ENCODE results near the gene TEPSIN.

Gene TEPSIN

DNA sequence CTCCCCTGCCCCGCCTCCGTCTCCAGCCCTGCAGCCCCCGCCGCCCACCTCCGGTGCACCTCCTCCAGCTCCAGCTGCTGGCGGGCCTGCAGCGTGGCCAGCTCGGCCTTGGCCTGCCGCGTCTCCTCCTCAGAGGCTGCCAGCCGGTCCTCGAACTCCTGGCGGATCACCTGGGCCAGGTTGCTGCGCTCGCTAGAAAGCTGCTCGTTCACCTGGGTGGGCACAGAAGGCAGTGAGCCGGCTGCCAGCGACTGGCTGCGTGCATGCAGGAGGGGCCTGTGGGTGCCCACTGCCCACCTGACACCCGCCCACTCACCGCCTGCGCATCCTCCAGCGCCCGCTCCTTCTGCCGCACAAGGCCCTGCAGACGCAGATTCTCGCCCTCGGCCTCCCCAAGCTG lies 48.3 kb downstream of the TEPSIN start:
- no peak overlapping the region for H3K4me3 ChIP-seq (ENCODE audit: low read depth, low read length)
- no peak for DNase-seq (ENCODE audit: low read depth)
- TF ChIP-seq, protein P1, sequence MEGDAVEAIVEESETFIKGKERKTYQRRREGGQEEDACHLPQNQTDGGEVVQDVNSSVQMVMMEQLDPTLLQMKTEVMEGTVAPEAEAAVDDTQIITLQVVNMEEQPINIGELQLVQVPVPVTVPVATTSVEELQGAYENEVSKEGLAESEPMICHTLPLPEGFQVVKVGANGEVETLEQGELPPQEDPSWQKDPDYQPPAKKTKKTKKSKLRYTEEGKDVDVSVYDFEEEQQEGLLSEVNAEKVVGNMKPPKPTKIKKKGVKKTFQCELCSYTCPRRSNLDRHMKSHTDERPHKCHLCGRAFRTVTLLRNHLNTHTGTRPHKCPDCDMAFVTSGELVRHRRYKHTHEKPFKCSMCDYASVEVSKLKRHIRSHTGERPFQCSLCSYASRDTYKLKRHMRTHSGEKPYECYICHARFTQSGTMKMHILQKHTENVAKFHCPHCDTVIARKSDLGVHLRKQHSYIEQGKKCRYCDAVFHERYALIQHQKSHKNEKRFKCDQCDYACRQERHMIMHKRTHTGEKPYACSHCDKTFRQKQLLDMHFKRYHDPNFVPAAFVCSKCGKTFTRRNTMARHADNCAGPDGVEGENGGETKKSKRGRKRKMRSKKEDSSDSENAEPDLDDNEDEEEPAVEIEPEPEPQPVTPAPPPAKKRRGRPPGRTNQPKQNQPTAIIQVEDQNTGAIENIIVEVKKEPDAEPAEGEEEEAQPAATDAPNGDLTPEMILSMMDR (IDR thresholded peaks at IDR 0.05; ENCODE audit: low read depth, low read length, missing control alignments), result no peak

DNA sequence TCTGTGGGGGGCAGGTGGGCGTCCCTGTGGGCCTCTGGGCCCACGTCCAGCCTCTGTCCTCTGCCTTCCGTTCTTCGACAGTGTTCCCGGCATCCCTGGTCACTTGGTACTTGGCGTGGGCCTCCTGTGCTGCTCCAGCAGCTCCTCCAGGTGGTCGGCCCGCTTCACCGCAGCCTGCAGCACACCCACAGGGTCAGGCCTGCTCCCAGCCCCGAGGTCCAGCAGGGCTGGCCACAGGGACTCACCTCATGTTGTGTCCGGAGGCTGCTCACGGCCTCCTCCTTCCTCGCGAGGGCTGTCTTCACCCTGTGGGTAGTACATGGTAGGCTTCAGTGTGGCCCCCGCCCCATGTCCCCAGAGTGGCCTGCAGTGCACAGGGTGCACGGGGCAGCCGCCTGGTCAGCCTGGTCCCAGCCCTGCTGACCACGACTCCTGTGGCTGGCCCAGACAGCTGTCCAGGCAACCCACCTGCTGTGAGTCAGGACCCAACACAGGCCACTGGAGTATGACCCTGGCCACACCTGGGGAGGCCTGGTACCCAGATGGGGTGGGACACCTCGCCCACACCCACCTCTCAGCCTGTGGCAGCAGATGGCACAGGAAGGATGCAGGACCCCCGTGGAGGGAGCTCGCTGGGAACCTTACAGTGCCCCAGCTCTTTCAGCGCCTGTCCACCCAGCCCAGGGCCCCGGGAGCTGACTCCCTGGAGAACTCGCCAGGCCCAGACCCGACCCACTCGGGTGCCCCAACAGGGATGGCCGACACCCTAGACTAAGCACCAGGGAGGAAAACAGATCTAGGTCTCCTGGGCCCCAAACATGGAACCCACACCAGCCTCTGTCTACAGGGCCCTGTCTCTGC lies 49.0 kb downstream of the TEPSIN start:
- H3K4me3 ChIP-seq (ENCODE audit: low read depth, low read length), result no peak overlapping the region
- TF ChIP-seq, protein P1 (IDR thresholded peaks at IDR 0.05; ENCODE audit: low read depth, low read length, missing control alignments), result no peak
- DNase-seq (ENCODE audit: low read depth), result no peak

DNA sequence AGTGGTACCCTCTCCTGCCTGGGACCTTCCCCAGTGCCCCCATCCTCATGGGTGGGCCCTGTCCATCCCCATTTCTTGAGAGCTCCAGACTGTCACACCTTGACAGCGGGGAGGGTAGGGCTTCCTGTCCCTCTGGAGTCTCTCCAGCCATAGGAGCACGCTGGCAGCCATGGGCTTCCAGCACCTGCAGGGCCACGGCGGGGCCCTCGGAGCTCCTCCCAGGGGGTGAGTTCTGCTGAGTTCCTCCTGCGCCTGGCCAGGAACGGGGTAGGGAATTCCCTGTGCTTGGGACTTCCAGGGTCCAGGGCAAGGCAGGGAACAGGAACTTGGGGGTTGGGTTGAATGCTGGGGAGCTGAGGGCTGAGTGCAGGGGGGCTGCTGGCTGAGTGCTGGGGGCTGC lies 49.8 kb downstream of the TEPSIN start:
- DNase-seq (ENCODE audit: low read depth), result no peak
- H3K4me3 ChIP-seq (ENCODE audit: low read depth, low read length), result no peak overlapping the region
- TF ChIP-seq, protein P1 (IDR thresholded peaks at IDR 0.05; ENCODE audit: low read depth, low read length, missing control alignments), result no peak

DNA sequence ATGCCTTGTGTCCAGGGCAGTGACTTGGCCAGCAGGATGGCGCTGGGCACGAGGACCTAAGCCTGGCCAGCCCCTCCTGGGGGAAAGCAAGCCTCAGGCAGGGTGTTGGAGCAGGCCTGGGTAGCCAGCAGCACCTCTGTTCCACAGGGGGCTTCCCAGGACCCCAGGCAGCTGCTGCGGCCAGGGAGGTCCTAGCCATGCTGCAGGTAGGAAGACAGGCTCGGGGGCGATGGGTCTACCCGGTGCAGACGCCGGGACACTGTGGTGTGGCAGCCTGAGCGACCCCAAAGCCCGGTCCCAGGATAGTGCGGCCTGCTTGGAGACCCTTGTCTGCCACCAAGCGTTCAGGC lies 50.4 kb downstream of the TEPSIN start:
- no peak for DNase-seq (ENCODE audit: low read depth)
- no peak overlapping the region for H3K4me3 ChIP-seq (ENCODE audit: low read depth, low read length)
- TF ChIP-seq, protein P1 (IDR thresholded peaks at IDR 0.05; ENCODE audit: low read depth, low read length, missing control alignments), result no peak

DNA sequence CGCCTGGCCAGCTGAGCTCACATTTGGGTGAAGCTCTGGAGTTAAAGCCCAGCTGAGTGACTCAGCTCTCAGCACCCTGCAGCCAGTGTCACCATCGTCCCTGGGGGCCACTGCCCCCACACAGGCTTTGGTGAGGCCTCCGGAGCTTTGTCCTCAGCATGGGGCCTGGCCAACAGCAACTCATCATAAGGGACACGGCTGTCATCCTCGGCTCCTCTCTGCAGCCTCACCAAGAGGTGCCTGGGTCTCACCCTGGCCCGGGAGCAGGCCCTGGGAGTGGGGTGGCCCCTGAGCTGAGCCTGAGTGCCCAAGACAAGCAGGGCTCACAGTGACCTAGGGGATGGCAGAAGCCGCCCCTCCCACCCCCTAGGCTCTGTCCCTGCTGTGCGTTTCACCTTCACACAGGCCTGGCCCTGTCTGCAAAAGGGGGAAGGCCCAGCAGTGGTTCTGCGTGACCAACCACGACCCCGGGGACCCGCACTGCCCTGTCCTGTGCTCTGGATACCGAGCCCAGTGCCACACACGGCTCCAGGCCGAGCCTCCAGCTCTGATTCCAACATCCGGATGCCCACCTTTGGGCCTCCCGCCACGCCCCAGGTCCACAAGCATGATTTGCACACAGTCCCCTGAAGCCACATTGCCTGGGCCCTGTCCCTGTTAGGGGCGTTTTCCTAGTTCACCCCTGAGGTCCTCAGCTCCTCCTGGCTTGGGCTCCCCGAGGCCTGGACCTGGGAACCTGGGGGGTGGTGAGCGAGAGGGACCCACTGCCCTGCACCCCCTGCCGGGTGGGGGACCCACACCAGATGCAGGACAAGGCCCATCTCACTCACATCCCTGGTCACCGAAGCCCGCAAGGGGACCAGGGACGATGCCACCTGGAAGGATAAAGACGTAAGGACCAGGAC lies 51.0 kb downstream of the TEPSIN start:
- no peak overlapping the region for H3K4me3 ChIP-seq (ENCODE audit: low read depth, low read length)
- DNase-seq (ENCODE audit: low read depth), result no peak
- TF ChIP-seq, protein P1 (IDR thresholded peaks at IDR 0.05; ENCODE audit: low read depth, low read length, missing control alignments), result no peak

DNA sequence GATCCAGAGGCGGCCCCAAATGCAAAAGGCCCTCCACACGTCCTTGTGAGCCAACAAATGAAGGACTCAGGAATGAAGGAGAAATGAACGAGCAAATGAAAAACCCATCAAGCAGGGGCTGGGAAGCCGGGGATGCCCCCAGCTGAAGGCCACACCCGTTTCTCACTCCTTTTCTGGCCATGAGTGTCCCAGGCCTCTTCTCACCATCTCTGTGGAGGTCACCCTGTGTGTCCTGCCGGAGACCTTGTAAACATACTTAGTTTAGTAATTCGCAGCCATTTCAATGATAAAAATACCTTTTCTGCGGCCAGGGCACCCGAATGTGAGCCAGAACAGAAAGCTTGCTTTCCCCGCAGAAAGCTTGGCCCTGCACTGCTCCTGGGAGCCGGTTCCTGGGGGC lies 51.7 kb downstream of the TEPSIN start:
- no peak for DNase-seq (ENCODE audit: low read depth)
- TF ChIP-seq, protein P1 (IDR thresholded peaks at IDR 0.05; ENCODE audit: low read depth, low read length, missing control alignments), result no peak

More for the DNA sequence above, 51.7 kb downstream of the TEPSIN start:
- no peak overlapping the region for H3K4me3 ChIP-seq (ENCODE audit: low read depth, low read length)

Measured in GM12864 (cell line).